Vagina (tissue), 2 donors: ENCODE data around the gene SLC25A20.

ENCODE experiments used
- CTCF ChIP-seq, 3 experiments: fragments of 450-650 bp in 2 of 3; fragments of 200-600 bp in 1 of 3; sonication (generic) in 1 of 3; IDR thresholded peaks; one replicate each; pipeline ENCODE4 v1.5.1; 2017 to 2019; ENCODE audit warnings: antibody characterized with exemption in 3 of 3, mild to moderate bottlenecking in 2 of 3, moderate library complexity in 2 of 3
- POLR2A ChIP-seq, 2 donors: fragments of 450-650 bp; IDR thresholded peaks; one replicate each; pipeline ENCODE4 v1.6.1; 2017; ENCODE audit warnings: antibody characterized with exemption in 2 of 2, mild to moderate bottlenecking in 2 of 2, moderate library complexity in 2 of 2
- POLR2AphosphoS5 ChIP-seq, 2 donors: sonication (generic); formaldehyde crosslinking; IDR thresholded peaks; one replicate each; pipeline ENCODE4 v1.9.0; 2017; ENCODE audit warnings: antibody characterized with exemption in 2 of 2, mild to moderate bottlenecking in 2 of 2, low read depth in 1 of 2; ENCODE audit not compliant: insufficient read depth in 1 of 2

DNA sequence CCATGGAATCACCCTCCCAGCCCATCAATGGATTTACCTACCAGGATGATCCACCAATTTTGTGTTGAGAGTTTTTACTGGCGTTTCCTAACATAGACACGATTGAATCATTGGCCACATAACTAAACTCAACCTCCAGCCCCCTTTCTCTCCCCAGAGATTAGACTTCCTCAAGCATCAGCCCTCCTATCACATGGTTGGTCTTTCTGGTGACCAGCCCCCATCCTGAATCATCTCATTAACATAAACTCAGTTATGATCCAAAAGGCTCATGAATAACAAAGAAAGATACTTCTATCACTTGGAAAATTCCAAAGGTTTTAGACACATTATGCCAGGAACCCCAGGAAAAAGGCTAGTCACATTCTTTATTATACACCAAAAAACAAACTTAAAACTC, 72.2 kb downstream of the SLC25A20 start:
- TF ChIP-seq CTCF (IDR thresholded peaks at IDR 0.05) (no peak), POLR2AphosphoS5 (IDR thresholded peaks at IDR 0.05; ENCODE audit: insufficient read depth in 1 of 2, low read depth in 1 of 2) (no peak), POLR2A (IDR thresholded peaks at IDR 0.05) (no peak)
